Middle frontal gyrus (tissue), 1 donor: ENCODE data around the gene MAFG.

ENCODE experiments used
- DNase-seq: peaks from one replicate; pipeline ENCODE4 v3.0.0-alpha.2; 2015; ENCODE audit warnings: low spot score; ENCODE audit errors: extremely low spot score

The MAFG gene

GRCh38 chr17:81909966-81910839, 17.3 kb downstream of the MAFG start:
- no peak for DNase-seq

DNA sequence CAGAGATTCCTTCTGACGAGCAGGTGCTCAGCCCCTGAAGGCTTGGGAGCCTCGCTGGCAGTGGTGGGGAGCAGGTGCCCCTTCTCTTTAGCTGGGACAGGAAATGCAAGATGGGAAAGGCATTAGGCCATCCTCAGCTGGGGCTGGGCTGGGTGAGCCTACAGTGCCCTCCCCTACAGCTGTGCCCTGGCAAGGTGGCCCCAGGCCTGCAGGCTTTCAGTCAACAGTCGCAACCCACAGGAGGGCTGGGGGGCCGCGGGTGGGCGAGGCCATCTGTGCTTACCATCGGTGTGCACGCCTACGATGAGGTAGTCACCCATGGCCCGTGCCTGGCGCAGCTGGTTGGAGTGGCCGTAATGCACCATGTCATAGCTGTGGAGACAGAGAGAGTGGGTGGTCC, 18.3 kb downstream of the MAFG start:
- no peak for DNase-seq

DNA sequence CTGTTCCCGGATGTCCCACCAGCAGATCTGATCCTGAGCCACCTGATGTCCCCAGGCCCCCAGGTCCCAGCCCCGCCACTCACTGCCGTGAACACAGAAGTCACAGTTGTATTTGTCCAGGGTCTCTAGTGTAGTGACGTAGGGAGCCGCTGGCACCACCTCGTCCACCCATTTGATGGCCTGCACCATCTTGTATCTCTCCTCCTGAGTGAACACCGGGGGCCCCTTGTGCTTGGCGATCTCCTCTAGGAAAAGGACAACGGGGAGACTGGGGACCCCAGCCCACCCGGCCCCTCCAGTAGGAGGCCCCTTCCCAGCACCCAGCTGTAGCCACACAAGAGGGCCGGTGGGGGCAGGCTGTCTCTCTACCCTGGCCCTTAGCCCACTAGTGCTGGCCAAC, 18.7 kb downstream of the MAFG start:
- no peak for DNase-seq

- DNase-seq = no peak
These were observed 20.1 kb downstream of the MAFG start for GRCh38 chr17:81907219-81908145.

GRCh38 chr17:81906476-81907218, 20.9 kb downstream of the MAFG start:
- no peak for DNase-seq

GRCh38 chr17:81905993-81906392, 21.5 kb downstream of the MAFG start:
- DNase-seq = no peak

DNA sequence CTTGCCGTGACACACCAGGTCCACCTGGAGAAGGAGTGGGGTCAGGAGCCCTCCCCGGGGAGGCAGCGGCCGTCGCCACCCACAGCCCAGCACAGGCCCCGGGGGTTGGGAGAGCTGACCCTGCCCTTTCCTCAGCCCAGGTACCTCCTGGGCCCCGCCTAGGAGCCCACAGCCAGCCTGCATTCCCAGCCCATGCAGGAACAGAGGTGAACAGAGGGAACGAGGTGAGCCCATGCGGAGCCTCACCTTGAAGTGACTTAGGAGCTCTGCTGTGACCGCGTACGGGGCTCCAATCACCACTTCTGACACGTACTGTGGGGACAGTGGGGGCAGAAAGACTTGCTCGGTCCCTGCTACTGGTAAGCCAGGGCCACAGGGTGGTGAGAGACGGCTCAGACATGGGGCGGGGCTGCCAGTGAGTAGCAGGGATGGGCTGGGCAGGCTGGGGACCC, 22.1 kb downstream of the MAFG start:
- no peak for DNase-seq

DNA sequence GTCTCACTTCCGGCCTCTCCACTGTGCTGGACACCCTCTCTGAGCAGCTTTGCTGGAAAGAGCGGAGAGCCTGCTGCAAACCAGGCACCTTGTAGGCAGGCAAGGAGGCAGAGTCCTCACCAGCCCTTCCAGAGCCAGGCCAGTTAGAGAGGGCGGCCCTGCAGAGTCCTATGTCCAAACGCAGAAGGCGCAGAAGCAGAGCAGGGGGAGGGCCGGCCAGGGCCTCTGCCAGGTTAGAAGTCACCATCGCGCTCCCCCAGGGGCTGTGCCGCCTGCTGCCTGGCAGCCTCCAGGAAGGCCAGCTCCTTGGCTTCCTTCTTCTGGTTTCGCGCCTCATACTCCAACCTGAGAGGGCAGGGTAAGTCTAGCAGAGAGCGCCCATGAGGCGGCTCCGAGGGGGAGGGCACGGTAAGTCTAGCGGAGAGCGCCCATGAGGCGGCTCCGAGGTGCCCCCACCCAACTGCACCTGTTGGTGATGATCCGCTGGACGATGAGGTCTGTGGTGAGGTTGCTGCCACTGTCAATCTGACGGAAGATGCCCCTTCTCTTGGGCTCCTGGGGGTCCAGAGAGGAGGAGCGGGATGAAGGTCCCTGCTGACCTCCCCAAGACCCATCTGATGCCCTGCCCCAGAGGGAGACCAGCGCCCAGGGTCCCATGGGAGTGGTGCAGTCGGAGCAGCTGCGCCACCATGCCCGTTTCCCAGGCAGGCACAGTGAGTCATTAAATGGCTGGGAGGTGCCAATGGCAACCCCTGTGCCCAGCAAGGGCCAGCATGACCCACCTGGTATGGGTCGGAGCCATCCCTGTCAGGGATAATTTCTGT, 22.7 kb downstream of the MAFG start:
- no peak for DNase-seq

GRCh38 chr17:81903896-81904599, 23.5 kb downstream of the MAFG start:
- no peak for DNase-seq

GRCh38 chr17:81903415-81903831, 24.1 kb downstream of the MAFG start:
- no peak for DNase-seq

- DNase-seq = no peak
These were observed 24.7 kb downstream of the MAFG start for GRCh38 chr17:81902653-81903414.

DNA sequence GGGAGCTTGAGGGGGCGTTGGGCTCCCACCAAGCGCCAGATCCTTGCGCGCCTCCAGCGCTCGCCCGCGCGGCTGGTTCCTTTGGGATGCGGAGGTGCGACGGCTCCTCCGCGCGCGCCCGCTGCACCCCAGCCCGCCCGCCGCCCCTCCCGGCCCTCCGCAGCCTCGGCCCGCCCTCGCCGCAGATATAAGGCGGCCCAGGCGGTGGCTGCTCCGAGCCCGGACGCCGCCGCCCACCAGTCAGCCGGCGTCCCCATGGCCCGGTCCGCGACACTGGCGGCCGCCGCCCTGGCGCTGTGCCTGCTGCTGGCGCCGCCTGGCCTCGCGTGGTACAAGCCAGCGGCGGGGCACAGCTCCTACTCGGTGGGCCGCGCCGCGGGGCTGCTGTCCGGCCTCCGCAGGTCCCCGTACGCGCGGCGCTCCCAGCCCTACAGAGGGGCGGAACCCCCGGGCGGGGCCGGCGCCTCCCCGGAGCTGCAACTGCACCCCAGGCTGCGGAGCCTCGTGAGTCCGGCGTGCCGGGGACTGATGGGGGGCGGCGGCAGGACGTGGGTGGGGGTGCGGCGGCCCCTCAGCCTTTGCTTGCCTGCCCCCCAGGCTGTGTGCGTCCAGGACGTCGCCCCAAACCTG, 25.4 kb downstream of the MAFG start, which contains the start of gene NPB:
TSS of gene NPB (plus strand) at position 216 of the 630 bp plus-strand sequence. CDS start at position 256, 40 bp downstream.
- DNase-seq = no peak

DNA sequence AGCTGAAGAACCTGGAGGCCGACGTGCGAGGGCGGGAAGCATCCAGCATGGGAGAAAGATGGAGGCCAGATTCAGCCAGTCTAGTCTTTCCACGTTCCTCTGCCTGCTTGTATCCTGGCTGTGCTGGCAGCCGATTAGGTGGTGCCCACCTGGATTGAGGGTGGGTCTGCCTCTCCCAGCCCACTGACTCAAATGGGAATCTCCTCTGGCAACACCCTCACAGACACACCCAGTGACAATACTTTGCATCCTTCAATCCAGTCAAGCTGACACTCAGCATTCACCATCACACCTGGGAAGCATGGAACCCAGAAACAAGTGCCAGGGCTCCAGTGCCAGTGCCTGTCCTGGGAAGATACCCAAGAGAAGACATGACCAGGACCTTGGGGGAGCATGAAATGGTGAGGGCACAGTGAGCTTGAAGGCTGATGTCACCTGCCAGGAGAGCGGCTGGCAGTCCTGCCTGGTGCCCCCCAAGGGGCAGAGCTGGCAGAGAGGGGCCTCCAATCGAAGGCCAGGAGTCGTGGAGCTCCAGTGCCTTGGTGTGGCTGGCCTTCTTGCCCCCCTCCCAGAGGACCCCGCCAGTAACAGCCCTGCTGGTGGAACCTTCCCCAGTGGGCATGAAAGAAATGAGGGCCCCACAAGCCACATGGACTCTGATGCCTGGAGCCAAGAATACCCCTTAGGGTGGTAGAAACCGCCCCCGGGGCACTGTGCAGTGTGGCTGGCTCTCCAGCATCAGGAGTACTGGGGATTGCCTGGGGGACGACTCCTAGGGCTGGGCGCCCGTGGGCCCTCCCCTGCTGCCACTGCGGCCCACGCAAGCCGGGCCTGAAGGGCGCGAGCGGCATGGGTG, 26.1 kb downstream of the MAFG start:
- no peak for DNase-seq

- DNase-seq = no peak
These were observed 27.2 kb downstream of the MAFG start for GRCh38 chr17:81900181-81900820.

DNA sequence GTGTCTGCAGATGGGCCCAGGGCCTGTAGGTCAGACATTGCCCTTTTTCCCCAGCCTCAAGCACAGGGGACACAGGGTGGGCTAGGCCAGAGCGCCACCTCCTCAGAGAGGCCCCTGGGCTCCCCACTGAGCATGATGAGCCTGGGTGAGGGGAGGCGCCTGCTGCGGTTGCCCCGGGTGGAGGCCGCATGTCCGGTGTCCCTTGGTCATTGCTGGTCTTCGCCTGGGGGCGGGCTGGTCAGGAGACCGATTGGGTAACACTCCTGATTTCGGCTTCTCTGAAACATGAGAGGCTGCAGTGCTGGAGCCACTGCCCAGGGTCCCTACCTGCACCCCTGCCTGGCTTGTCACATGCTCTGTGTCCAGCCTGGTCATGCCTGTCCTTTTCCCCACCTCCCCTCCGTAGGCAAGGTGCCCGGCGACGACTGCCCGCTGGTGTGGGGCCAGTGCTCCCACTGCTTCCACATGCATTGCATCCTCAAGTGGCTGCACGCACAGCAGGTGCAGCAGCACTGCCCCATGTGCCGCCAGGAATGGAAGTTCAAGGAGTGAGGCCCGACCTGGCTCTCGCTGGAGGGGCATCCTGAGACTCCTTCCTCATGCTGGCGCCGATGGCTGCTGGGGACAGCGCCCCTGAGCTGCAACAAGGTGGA, 27.9 kb downstream of the MAFG start:
- no peak for DNase-seq

DNA sequence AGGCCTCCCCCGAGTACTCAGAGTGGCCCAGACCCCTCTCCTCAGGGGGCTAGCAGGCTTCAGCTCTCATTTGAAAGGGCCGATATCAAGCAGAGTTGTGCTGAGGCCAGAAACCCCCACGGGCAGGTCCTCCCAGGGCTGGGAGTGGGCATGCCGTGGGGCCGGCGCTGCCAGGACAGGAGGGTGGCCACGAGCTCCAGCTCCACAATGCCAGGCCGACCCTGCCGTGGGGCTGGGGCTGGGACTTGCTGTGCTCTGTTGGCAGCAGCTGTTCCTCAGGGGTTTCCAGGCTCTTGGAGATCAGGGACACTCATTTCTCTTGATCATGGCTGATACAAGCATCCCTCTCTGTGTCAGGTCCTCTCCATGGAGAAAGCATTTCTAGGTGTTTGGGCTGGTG, 28.6 kb downstream of the MAFG start:
- DNase-seq = no peak
